Measurements from ENCODE around the gene CTNNA1.

Gene CTNNA1

DNA sequence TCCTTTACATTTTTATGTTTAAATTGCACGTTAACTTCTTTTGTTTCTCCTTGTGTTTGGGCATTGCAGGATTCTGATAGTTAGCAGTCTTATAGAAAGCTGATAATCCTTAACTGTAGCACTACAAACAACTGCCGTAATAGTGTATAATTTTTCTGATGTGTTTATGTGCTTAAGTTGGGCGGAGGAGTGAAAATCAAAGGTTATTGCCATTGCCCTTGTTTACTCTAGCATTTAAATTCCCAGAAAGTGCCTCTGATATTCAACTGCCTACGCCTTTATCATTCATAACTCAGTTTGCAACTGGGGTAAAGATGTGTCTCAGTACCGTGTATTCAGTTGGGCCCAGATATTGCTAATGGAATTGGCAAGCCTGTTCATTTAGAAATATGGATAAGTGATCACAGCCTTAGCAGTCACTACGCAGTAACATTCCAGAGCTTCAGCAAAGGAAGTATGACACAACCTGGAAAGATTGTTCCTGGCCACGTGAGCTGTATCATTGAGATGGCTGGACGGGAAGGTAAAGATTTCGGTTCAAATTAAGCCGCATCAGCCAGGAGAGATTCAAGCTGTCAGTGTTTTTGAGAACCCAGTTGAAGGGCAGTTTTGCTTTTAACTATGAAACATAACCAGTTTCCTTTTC, 150.0 kb downstream of the CTNNA1 start (continued):
- no peak for TF ChIP-seq PRDM10 (tag by site-specific recombination; IDR thresholded peaks at IDR 0.05)
- no peak for TF ChIP-seq ZNF785 (tag by site-specific recombination; IDR thresholded peaks at IDR 0.05)
- no peak for TF ChIP-seq ZNF416 (tag by site-specific recombination; IDR thresholded peaks at IDR 0.05)
- no peak for TF ChIP-seq GLI4 (tag by site-specific recombination; IDR thresholded peaks at IDR 0.05)
- no peak for TF ChIP-seq ZNF426 (tag by site-specific recombination; IDR thresholded peaks at IDR 0.05)
- TF ChIP-seq ZNF19 (tag by site-specific recombination; IDR thresholded peaks at IDR 0.05; ENCODE audit: low read depth), result no peak

- Histone ChIP-seq H3K4me1 (ENCODE audit: control insufficient read depth, insufficient read depth, low read length) (no peaks in the 10 kb centered on the region), H3K4me3 (ENCODE audit: low read depth, low read length) (no peak overlapping the region), H3K27ac (ENCODE audit: extremely low read depth, low read depth, low read length) (no peak overlapping the region), H3K36me3 (ENCODE audit: control insufficient read depth in 2 of 2, insufficient read depth in 1 of 2, low read length in 2 of 2) (peaks cover 16 to 53% of the 10 kb centered on the region in 2 experiments; a peak in 2 of 3 replicates), H3K9me3 (ENCODE audit: control insufficient read depth, insufficient read depth, low read depth, low read length) (no peaks in the 10 kb centered on the region)
- TF ChIP-seq ZBTB1 (tag by site-specific recombination; IDR thresholded peaks at IDR 0.05) (no peak), ZNF133 (tag by site-specific recombination; IDR thresholded peaks at IDR 0.05) (no peak), ZNF274 (IDR thresholded peaks at IDR 0.05; ENCODE audit: low read length) (no peak), ZNF274 (tag by site-specific recombination; IDR thresholded peaks at IDR 0.05; ENCODE audit: borderline replicate concordance) (no peak), AEBP2 (tag by site-specific recombination; IDR thresholded peaks at IDR 0.05; ENCODE audit: borderline replicate concordance) (no peak), ZNF354C (tag by site-specific recombination; IDR thresholded peaks at IDR 0.05; ENCODE audit: borderline replicate concordance, low read depth) (no peak), ZNF473 (tag by site-specific recombination; IDR thresholded peaks at IDR 0.05) (no peak), ZNF19 (tag by site-specific recombination; IDR thresholded peaks at IDR 0.05; ENCODE audit: low read depth) (no peak), ZNF677 (tag by site-specific recombination; IDR thresholded peaks at IDR 0.05) (no peak), ZNF202 (tag by site-specific recombination; IDR thresholded peaks at IDR 0.05; ENCODE audit: borderline replicate concordance) (no peak), ZSCAN5A (tag by site-specific recombination; IDR thresholded peaks at IDR 0.05) (no peak), ZNF214 (tag by site-specific recombination; IDR thresholded peaks at IDR 0.05; ENCODE audit: borderline replicate concordance) (no peak), SALL2 (tag by site-specific recombination; IDR thresholded peaks at IDR 0.05; ENCODE audit: borderline replicate concordance) (no peak), SCRT1 (tag by site-specific recombination; IDR thresholded peaks at IDR 0.05; ENCODE audit: borderline replicate concordance) (no peak), TCF7L2 (IDR thresholded peaks at IDR 0.05; ENCODE audit: borderline replicate concordance, low read depth, low read length) (no peak)
- TF ChIP-seq, protein P1, sequence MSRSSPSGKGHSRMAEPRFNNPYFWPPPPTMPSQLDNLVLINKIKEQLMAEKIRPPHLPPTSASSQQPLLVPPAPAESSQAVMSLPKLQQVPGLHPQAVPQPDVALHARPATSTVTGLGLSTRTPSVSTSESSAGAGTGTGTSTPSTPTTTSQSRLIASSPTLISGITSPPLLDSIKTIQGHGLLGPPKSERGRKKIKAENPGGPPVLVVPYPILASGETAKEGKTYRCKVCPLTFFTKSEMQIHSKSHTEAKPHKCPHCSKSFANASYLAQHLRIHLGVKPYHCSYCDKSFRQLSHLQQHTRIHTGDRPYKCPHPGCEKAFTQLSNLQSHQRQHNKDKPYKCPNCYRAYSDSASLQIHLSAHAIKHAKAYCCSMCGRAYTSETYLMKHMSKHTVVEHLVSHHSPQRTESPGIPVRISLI (tag by site-specific recombination; IDR thresholded peaks at IDR 0.05), result no peak
- TF ChIP-seq, protein P2, sequence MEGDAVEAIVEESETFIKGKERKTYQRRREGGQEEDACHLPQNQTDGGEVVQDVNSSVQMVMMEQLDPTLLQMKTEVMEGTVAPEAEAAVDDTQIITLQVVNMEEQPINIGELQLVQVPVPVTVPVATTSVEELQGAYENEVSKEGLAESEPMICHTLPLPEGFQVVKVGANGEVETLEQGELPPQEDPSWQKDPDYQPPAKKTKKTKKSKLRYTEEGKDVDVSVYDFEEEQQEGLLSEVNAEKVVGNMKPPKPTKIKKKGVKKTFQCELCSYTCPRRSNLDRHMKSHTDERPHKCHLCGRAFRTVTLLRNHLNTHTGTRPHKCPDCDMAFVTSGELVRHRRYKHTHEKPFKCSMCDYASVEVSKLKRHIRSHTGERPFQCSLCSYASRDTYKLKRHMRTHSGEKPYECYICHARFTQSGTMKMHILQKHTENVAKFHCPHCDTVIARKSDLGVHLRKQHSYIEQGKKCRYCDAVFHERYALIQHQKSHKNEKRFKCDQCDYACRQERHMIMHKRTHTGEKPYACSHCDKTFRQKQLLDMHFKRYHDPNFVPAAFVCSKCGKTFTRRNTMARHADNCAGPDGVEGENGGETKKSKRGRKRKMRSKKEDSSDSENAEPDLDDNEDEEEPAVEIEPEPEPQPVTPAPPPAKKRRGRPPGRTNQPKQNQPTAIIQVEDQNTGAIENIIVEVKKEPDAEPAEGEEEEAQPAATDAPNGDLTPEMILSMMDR (tag by site-specific recombination; IDR thresholded peaks at IDR 0.05), result no peak
- TF ChIP-seq, protein P3, sequence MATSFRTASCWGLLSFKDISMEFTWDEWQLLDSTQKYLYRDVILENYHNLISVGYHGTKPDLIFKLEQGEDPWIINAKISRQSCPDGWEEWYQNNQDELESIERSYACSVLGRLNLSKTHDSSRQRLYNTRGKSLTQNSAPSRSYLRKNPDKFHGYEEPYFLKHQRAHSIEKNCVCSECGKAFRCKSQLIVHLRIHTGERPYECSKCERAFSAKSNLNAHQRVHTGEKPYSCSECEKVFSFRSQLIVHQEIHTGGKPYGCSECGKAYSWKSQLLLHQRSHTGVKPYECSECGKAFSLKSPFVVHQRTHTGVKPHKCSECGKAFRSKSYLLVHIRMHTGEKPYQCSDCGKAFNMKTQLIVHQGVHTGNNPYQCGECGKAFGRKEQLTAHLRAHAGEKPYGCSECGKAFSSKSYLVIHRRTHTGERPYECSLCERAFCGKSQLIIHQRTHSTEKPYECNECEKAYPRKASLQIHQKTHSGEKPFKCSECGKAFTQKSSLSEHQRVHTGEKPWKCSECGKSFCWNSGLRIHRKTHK (tag by site-specific recombination; IDR thresholded peaks at IDR 0.05), result no peak
- TF ChIP-seq, protein P4, sequence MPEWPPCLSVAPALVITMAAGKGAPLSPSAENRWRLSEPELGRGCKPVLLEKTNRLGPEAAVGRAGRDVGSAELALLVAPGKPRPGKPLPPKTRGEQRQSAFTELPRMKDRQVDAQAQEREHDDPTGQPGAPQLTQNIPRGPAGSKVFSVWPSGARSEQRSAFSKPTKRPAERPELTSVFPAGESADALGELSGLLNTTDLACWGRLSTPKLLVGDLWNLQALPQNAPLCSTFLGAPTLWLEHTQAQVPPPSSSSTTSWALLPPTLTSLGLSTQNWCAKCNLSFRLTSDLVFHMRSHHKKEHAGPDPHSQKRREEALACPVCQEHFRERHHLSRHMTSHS (tag by site-specific recombination; IDR thresholded peaks at IDR 0.05), result no peak
- ChIA-PET CTCF (no interaction called here), POLR2A (no interaction called here)
These were observed 152.3 kb downstream of the CTNNA1 start for GRCh38 chr5:138905541-138905940.

All from HEK293 (cell line).